Tibial nerve (tissue), 4 donors: Measurements from ENCODE around the gene LRRC8D. TPM values are rescaled to one million over a fixed set of nuclear protein-coding genes. Genes with fewer than 3 reads are reported as not detected.

Experiments used
- DNase-seq, 2 donors: peaks; one replicate each; pipeline ENCODE4 v3.0.0-alpha.2; 2019; ENCODE audit warnings: low spot score in 2 of 2
- H3K27ac ChIP-seq, 4 donors: fragments of 200-600 bp; sonication (generic) in 3 of 4; one replicate each; pipeline ENCODE4 v1.5.1; 2017 to 2019; ENCODE audit warnings: mild to moderate bottlenecking in 1 of 4
- H3K27me3 ChIP-seq, 2 donors: fragments of 200-600 bp; sonication (generic) in 1 of 2; one replicate each; pipeline versions ENCODE4 v1.5.1 to v1.6.0; 2017 to 2019
- H3K36me3 ChIP-seq, 3 donors: fragments of 200-600 bp; sonication (generic); one replicate each; pipeline ENCODE4 v1.5.1; 2018 to 2019
- H3K4me1 ChIP-seq, 4 donors: fragments of 200-600 bp; sonication (generic) in 3 of 4; one replicate each; pipeline ENCODE4 v1.5.1; 2017 to 2019
- H3K4me3 ChIP-seq, 4 donors: fragments of 200-600 bp; sonication (generic) in 3 of 4; one replicate each; pipeline ENCODE4 v1.5.1; 2017 to 2019; ENCODE audit warnings: mild to moderate bottlenecking in 1 of 4, moderate library complexity in 1 of 4
- H3K9me3 ChIP-seq, 4 donors: fragments of 200-600 bp; sonication (generic) in 3 of 4; one replicate each; pipeline ENCODE4 v1.5.1; 2017 to 2019
- EP300 ChIP-seq, 2 donors: sonication (generic); formaldehyde crosslinking; IDR thresholded peaks; one replicate each; pipeline ENCODE4 v1.6.1; 2017; ENCODE audit warnings: antibody characterized with exemption in 2 of 2, mild to moderate bottlenecking in 1 of 2
- POLR2A ChIP-seq, 2 donors: fragments of 450-650 bp; IDR thresholded peaks; one replicate each; pipeline ENCODE4 v1.6.1; 2017; ENCODE audit warnings: antibody characterized with exemption in 2 of 2, mild to moderate bottlenecking in 2 of 2, moderate library complexity in 2 of 2
- WGBS, 2 donors: methylation state at CpG; one replicate each; pipeline ENCODE4 v1.1.5; 2018; 5-methylcytosine and 5-hydroxymethylcytosine counted together
- total RNA-seq, 4 donors: library from RNA; depleted of rRNA; stranded (reverse); fragments of >200 nt; gene quantifications; one replicate each; pipeline ENCODE4 v1.1.0, GENCODE V29; 2016
- TF ChIP-seq, protein P1 (sequence below), 5 experiments: fragments of 200-600 bp in 3 of 5; fragments of 450-650 bp in 2 of 5; sonication (generic) in 3 of 5; IDR thresholded peaks; one replicate each; pipeline ENCODE4 v1.5.1; 2016 to 2019; ENCODE audit warnings: antibody characterized with exemption in 5 of 5, mild to moderate bottlenecking in 3 of 5, moderate library complexity in 2 of 5

LRRC8D gene
- total RNA-seq, 4 donors from 2014 or later = 11.1 to 19.0 (median 15.3) TPM

DNA sequence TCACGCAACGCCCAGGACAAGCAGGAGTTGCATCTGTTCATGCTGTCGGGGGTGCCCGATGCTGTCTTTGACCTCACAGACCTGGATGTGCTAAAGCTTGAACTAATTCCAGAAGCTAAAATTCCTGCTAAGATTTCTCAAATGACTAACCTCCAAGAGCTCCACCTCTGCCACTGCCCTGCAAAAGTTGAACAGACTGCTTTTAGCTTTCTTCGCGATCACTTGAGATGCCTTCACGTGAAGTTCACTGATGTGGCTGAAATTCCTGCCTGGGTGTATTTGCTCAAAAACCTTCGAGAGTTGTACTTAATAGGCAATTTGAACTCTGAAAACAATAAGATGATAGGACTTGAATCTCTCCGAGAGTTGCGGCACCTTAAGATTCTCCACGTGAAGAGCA is 113.6 kb downstream of the LRRC8D start:
- TF ChIP-seq POLR2A (IDR thresholded peaks at IDR 0.05) = no peak
- TF ChIP-seq, protein P1, sequence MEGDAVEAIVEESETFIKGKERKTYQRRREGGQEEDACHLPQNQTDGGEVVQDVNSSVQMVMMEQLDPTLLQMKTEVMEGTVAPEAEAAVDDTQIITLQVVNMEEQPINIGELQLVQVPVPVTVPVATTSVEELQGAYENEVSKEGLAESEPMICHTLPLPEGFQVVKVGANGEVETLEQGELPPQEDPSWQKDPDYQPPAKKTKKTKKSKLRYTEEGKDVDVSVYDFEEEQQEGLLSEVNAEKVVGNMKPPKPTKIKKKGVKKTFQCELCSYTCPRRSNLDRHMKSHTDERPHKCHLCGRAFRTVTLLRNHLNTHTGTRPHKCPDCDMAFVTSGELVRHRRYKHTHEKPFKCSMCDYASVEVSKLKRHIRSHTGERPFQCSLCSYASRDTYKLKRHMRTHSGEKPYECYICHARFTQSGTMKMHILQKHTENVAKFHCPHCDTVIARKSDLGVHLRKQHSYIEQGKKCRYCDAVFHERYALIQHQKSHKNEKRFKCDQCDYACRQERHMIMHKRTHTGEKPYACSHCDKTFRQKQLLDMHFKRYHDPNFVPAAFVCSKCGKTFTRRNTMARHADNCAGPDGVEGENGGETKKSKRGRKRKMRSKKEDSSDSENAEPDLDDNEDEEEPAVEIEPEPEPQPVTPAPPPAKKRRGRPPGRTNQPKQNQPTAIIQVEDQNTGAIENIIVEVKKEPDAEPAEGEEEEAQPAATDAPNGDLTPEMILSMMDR (IDR thresholded peaks at IDR 0.05) = no peak
- TF ChIP-seq EP300 (IDR thresholded peaks at IDR 0.05) = no peak
- DNase-seq = no peak
- H3K9me3 ChIP-seq = no peaks in the 10 kb centered on the region
- no peak overlapping the region for H3K4me3 ChIP-seq
- H3K27me3 ChIP-seq = no peaks in the 10 kb centered on the region
- peaks cover 0 to 12% (median 0%) of the 10 kb centered on the region in 4 donors for H3K4me1 ChIP-seq
- 89 to 93% methylated on average over 11 of the region's 11 CpGs for WGBS, 2 donors
- H3K36me3 ChIP-seq = peaks cover 0 to 31% (median 0%) of the 10 kb centered on the region in 3 donors
- H3K27ac ChIP-seq = no peak overlapping the region

DNA sequence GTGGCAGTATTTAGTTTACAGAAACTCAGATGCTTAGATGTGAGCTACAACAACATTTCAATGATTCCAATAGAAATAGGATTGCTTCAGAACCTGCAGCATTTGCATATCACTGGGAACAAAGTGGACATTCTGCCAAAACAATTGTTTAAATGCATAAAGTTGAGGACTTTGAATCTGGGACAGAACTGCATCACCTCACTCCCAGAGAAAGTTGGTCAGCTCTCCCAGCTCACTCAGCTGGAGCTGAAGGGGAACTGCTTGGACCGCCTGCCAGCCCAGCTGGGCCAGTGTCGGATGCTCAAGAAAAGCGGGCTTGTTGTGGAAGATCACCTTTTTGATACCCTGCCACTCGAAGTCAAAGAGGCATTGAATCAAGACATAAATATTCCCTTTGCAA is 114.4 kb downstream of the LRRC8D start:
- WGBS, 2 donors = 61 to 69% methylated on average over 4 of the region's 4 CpGs
- TF ChIP-seq, protein P1 (IDR thresholded peaks at IDR 0.05) = no peak
- TF ChIP-seq EP300 (IDR thresholded peaks at IDR 0.05) (no peak), POLR2A (IDR thresholded peaks at IDR 0.05) (no peak)
- Histone ChIP-seq H3K4me1 (peaks cover 0 to 20% (median 0%) of the 10 kb centered on the region in 4 donors), H3K27me3 (no peaks in the 10 kb centered on the region), H3K27ac (no peak overlapping the region), H3K4me3 (no peak overlapping the region), H3K9me3 (no peaks in the 10 kb centered on the region), H3K36me3 (peaks cover 0 to 31% (median 0%) of the 10 kb centered on the region in 3 donors)
- DNase-seq = no peak

DNA sequence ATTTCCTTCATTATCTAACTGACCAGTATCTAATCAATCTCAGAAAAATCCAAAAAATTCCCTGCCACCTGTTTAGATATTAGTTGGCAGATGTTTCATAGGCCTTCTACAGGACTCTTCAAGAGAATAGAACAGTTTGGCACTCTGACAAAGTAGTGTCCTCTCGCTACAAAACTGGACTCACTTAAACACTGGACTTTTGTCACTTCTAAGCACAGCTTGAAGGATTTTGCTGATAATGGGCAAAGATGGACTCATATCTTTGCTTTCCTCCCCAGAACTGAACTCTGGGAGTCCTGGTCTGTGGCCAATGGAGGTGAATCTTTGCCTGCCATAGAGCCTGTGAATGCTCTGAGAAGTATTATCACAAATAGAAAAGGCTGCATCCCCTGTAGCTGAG is 115.9 kb downstream of the LRRC8D start:
- H3K36me3 ChIP-seq = peaks cover 0 to 31% (median 0%) of the 10 kb centered on the region in 3 donors
- WGBS, 2 donors = 74 to 75% methylated on average over 1 of the region's 1 CpG
- peaks cover 0 to 21% (median 0%) of the 10 kb centered on the region in 4 donors for H3K4me1 ChIP-seq
- no peak for DNase-seq
- H3K27ac ChIP-seq = peak overlapping the region in 1 of 4 donors; percentile 80
- no peak for TF ChIP-seq EP300 (IDR thresholded peaks at IDR 0.05)
- TF ChIP-seq, protein P1 (IDR thresholded peaks at IDR 0.05) = no peak
- H3K4me3 ChIP-seq = no peak overlapping the region
- no peaks in the 10 kb centered on the region for H3K9me3 ChIP-seq
- no peaks in the 10 kb centered on the region for H3K27me3 ChIP-seq

DNA sequence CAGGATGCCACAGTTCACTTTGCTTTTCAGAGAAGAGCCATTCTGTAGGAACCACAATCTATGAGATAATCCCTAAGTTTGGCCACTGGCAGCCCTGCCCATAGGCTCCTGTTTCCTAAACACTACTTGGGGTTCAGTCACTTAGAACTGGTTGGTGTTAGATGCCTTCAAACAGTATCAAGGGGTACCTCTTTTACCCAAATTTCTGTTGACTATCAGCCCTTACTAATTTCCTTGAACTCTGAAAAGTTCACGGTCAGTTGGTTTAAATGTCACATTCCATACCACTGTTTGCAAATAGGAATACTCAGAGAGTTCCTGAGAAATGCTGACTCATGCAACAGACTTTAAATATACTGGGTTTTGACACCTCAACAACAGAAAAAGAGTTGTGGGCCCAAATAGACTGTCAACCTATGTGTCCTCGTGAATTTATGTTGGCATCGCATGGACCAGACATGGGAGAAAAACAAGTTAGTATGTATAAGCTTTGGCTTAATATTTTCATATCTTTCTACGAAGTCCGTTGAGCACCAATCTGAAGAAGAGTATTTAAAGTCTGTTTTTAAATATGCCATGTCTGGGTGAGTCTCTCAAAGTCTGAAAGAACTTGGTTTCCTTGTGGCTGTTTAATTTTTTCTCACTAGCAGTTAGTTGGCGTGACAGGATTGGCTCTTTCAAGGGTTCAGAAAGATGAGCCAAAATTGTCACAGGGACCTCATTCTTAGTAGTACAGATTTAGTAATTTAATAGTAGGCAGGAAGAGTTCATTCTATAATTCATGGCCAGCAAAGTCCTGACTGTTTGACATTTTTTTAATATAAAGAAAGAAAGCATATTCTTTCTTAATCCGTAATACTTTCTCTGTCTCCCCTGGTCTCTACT is 117.6 kb downstream of the LRRC8D start:
- Histone ChIP-seq H3K36me3 (peaks cover 0 to 17% (median 0%) of the 10 kb centered on the region in 3 donors), H3K4me1 (peaks cover 0 to 33% (median under 1%) of the 10 kb centered on the region in 4 donors), H3K27me3 (no peaks in the 10 kb centered on the region), H3K9me3 (no peaks in the 10 kb centered on the region), H3K4me3 (no peak overlapping the region), H3K27ac (peak overlapping the region in 2 of 4 donors; percentile 74 to 80)
- no peak for DNase-seq
- WGBS, 2 donors = 59 to 69% methylated on average over 7 of the region's 7 CpGs
- no peak for TF ChIP-seq POLR2A (IDR thresholded peaks at IDR 0.05)
- TF ChIP-seq, protein P1 (IDR thresholded peaks at IDR 0.05) = no peak
- TF ChIP-seq EP300 (IDR thresholded peaks at IDR 0.05) = no peak

DNA sequence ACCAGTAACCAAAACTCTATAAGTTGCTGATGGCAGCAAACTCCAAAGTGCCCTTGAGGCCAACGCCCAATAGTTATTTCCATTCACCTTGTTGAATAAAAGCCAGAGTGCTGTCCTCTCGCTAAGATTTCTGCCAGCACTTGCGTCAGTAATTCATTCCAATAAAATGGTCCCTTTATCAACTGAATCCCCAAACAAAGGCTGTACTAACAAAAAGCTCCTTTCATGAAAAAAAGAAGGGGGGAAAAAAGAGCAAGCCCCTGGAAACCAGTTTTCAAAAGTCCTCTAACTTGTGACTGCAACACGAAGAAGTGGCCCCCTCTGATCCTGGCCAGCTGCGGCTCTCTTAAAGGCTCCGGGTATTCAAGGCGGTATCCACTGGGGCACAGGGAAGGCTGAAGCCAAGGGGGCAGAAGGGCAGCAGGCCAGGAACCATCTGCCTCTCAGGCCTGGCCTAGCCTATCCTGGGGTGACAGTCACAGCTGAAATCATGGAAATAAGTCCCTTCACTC is 118.3 kb downstream of the LRRC8D start:
- Histone ChIP-seq H3K9me3 (no peaks in the 10 kb centered on the region), H3K27me3 (no peaks in the 10 kb centered on the region), H3K27ac (peak overlapping the region in 2 of 4 donors; percentile 74 to 80), H3K4me1 (peaks cover 0 to 37% (median 4%) of the 10 kb centered on the region in 4 donors), H3K36me3 (peaks cover 0 to 10% (median 0%) of the 10 kb centered on the region in 3 donors), H3K4me3 (no peak overlapping the region)
- no peak for DNase-seq
- 55 to 63% methylated on average over 7 of the region's 7 CpGs for WGBS, 2 donors
- no peak for TF ChIP-seq EP300 (IDR thresholded peaks at IDR 0.05)
- TF ChIP-seq, protein P1 (IDR thresholded peaks at IDR 0.05) = no peak
- no peak for TF ChIP-seq POLR2A (IDR thresholded peaks at IDR 0.05)
